Measurements from ENCODE around the gene H19.

GRCh38 chr11:1992111-1992510 lies 5.5 kb downstream of the H19 start:
- TF ChIP-seq, protein P1, sequence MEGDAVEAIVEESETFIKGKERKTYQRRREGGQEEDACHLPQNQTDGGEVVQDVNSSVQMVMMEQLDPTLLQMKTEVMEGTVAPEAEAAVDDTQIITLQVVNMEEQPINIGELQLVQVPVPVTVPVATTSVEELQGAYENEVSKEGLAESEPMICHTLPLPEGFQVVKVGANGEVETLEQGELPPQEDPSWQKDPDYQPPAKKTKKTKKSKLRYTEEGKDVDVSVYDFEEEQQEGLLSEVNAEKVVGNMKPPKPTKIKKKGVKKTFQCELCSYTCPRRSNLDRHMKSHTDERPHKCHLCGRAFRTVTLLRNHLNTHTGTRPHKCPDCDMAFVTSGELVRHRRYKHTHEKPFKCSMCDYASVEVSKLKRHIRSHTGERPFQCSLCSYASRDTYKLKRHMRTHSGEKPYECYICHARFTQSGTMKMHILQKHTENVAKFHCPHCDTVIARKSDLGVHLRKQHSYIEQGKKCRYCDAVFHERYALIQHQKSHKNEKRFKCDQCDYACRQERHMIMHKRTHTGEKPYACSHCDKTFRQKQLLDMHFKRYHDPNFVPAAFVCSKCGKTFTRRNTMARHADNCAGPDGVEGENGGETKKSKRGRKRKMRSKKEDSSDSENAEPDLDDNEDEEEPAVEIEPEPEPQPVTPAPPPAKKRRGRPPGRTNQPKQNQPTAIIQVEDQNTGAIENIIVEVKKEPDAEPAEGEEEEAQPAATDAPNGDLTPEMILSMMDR (IDR thresholded peaks at IDR 0.05; ENCODE audit: insufficient read depth, low read depth, low read length) = no peak
- no peak for TF ChIP-seq EZH2 (IDR thresholded peaks at IDR 0.05; ENCODE audit: insufficient read depth, low read length)
